Fibroblast of skin of left quadriceps (primary cell): Measurements from ENCODE around the gene RPAP2.
"Not testable (repeated sequence)": the region's sequence is repeated elsewhere in the genome, so short reads cannot be mapped to it uniquely, and the experiment has no call there.

Experiments used
- DNase-seq, 2 experiments: peaks; one replicate each; pipeline ENCODE4 v3.0.0-alpha.2; 2013; ENCODE audit warnings: low read depth in 2 of 2

RPAP2 gene

DNA sequence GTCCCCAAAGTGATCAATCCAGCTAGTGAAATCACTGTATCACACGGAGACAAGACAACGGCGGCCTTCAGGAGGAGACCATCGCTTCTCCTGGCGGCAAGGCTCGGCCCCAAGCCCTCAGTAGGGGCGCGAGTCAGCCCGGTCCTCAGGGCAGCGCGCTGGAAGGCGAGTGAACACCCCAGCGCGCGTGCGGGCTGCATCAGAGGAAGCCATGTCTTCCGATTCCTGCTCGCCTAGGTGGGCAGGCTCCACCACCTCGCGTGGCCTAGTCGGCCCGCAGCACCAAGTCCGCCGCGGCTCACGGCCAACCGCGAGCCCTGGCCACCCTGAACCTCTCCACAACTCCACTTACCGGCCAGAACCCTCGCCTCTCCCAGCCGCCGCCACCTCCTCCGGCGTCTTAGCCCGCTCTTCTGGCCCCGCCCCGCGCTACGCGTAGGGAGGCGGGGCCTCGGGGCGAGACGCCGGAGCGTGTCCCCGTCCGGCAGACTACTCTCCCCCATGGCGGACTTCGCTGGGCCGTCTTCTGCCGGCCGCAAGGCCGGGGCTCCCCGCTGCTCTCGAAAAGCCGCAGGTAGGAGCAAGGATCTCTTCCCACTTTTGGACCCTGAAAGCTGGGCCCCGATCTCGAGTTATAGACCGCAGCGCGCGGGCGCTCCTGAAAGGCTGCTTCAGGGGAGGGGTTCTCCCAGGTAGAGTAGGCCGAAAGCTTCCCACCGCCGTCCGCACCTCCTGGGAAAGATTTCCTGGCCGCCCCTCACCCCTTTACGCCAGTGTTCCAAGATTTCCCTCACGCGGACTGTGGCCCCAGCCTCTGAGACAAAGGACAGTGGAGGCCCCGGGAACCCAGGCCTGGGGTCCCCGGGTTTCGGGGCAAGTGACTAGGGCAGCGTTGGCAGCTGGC lies at the start of gene RPAP2, which contains the start of gene GLMN:
RPAP2 (plus strand) TSS at position 487 of the 904 bp plus-strand sequence; CDS start at position 502, 15 bp downstream.
GLMN (minus strand) TSS at position 415 of the 904 bp plus-strand sequence. CDS start 988 bp downstream, outside the sequence.
- peak; percentile 55 to 56 for DNase-seq

DNA sequence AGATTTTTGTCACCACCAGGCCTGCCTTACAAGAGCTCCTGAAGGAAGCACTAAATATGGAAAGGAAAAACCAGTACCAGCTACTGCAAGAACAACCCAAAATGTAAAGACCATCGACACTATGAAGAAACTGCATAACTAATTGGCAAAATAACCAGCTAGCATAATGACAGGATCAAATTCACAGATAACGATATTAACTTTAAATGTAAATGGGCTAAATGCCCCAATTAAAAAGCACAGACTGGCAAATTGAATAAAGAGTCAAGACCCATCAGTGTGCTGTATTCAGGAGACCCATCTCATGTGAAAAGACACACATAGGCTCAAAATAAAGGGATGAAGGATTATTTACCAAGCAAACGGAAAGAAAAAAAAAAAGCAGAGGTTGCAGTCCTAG lies 44.1 kb upstream of the RPAP2 start:
- DNase-seq = not testable (repeated sequence)

DNA sequence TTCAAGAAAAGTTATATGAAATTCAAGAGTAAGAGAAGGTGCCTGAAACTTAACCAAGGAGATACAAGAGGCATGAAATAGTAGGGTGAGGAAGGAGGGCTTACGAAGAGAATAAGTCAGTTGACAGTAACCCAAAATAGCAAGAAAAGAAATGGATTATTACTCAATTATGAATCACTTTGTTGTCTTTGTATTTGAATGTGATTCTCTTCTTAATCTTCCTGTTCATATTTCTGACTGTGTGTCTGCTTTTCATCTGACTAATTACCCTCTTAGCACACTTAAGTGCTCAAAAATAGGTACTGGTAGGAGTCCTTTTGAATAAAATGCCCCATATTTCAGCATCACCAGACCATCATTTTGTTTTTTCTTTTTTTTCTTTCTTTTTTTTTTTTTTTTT lies 39.5 kb upstream of the RPAP2 start:
- no peak for DNase-seq

DNA sequence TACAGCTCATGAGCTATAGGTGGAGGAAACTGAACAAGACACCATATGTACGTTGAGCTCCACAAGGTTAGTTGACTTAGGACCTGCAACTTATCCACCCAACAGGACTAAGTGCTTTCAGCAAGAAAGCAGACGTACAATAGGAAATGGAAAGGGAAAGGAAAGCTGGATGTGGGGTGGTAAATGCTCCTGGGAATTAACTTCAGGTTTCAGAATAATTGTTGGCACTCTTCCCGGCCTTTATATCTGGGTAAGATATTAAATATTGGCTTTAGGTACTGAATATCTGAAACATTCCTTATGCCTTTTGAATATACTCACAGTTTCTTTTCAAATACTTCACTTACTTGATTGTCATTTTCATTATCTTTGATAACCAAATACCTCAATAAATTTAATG lies 36.3 kb upstream of the RPAP2 start:
- no peak for DNase-seq

DNA sequence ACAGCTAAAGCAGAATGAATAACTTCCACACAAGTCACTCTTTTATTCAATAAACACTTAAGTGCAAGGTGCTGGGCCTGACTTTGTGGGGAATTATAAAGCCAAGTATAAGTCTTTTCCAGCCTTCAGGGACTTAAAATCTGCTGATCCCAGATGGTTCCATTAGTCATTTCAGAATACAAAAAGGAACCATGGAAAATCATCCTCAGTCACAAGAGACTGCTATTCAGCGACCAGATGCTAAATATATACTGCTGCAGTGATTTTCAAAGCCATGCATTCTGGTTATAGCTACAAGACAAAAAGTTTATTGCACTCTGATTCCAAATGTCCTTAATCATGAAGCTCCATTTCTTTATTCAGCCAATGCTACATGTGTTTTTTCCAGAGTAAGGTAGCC lies 25.8 kb upstream of the RPAP2 start:
- no peak for DNase-seq

DNA sequence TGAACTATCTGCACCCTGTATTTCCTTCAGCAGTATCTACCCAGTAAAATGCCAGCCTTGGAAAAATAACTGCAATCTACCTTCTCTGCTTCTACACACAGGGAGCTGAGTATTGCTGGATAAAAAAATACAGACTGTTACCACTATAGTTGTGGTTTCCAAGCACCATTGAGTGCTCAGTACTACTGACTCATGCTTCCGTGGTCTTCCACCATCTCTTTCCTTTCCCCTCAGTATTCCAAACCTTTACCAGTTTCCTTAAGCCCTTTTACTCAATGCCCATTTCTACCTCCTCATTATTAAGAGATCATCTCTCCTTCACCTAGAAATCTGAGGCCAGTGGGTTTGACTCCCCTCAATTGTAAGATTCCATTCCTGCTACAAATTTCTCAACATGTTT lies 23.9 kb upstream of the RPAP2 start:
- DNase-seq = no peak

DNA sequence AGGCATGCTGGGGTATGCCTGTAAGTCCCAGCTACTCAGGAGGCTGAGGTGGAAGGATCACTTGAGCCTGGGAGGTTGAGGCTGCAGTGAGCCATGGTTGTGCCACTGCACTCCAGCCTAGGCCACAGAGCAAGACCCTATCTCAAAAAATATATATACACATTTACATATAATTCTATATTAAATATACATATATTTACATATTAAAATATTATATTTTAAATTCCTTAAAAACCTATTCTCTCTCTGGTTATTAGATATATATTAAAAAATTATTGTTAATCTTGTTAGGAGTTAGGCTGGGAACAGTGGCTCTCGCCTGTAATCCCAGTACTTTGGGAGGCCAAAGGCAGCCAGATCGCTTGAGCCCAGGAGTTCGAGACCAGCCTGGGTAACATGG lies 22.8 kb upstream of the RPAP2 start:
- DNase-seq = no peak

DNA sequence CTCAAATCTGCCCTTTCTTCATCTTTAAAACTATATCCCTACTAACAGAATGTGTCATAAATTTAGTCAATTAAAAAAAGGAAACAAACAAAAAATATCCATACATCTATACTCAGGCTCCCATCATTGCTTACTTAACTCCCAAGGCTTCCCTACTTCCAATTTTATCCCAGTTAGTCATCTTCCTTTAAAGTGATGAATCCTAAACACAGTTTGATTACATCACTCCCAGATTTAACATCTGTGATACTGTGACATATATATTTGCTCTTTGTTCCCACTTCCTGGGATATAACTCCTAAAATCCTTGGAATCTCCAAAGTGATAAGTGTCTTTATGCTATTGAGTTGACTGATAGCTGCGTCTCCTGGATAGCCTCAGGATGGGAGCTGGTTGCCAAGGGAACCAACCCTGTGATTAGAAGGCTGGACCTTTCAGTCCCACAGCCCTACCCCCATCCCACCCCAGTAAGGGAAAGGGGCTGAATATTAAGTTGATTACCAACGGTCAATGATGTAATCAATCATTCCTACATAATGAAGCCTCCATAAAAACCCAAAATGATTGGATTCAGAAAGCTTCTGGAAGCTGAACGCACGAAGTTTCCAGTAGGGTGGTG lies 21.6 kb upstream of the RPAP2 start:
- DNase-seq = peak; percentile 65 to 67

DNA sequence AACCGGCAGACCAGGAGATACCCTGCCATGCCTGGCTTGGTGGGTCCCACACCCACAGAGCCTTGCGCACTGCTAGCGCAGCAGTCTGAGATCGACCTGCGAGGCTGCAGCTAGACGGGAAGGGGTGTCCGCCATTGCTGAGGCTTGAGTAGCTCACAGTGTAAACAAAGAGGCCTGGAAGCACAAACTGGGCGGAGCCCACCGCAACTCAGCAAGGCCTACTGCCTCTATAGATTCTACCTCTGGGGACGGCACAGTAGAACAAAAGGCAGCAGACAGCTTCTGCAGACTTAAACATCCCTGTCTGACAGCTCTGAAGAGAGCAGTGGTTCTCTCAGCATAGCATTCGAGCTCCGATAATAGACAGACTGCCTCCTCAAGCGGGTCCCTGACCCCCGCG lies 19.1 kb upstream of the RPAP2 start:
- not testable (repeated sequence) for DNase-seq

DNA sequence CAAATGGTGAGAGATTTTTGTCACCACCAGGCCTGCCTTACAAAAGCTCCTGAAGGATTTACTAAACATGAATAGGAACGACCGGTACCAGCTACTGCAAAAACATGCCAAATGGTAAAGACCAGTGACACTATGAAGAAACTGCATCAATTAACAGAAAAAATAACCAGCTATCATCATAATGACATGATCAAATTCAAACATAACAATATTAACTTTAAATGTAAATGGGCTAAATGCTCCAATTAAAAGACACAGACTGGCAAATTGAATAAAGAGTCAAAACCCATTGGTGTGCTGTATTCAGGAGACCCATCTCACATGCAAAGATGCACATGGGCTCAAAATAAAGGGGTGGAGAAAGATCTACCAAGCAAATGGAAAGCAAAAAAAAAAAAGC lies 17.4 kb upstream of the RPAP2 start:
- DNase-seq = not testable (repeated sequence)

DNA sequence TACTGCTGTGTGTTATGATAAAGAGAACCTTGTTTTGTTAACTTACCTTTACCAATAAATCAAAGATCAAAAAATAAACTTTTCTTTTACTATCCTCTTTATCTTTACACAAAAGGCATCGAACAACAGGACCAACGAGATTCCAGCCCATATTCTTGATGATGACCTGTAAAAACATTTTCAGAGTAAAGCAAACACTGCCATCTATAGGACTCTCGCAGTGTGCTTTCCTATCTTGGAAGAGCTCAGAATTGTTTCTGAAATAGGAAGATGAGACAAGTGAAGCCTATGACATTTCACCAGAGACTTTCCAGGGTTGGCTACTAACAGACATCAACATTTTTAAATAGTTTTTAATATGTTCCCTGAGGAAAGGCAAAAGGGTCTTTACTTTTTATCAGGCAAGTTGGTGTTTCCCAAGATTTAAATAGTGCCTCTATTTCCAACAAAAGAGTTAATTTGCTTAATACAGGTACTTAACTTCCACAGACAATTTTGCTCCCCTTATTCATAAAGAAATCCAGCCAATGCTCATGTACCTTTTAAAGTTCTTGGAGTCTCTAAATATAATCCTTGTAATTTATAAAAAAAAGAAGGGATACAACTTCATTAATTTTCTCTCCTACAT lies 7.4 kb upstream of the RPAP2 start:
- peak; percentile 32 to 39 for DNase-seq

DNA sequence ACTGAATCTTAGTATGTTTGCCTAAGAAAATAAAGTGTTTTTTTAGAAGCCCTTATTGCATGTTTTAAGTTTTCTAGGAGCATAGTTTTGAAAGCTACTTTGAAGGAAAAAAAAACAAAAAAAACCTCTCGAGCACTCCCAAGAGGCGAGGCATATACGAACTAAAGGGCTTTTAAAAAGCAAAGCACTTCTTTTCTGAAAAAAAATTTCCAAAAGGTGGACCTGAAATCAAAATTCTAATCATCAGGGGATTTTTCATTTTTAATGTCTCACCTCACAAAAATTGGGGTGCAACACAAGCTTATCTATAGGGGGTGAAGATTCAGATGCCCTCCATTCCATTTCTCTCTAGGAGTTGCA lies 666 bp upstream of the RPAP2 start:
- no peak for DNase-seq

DNA sequence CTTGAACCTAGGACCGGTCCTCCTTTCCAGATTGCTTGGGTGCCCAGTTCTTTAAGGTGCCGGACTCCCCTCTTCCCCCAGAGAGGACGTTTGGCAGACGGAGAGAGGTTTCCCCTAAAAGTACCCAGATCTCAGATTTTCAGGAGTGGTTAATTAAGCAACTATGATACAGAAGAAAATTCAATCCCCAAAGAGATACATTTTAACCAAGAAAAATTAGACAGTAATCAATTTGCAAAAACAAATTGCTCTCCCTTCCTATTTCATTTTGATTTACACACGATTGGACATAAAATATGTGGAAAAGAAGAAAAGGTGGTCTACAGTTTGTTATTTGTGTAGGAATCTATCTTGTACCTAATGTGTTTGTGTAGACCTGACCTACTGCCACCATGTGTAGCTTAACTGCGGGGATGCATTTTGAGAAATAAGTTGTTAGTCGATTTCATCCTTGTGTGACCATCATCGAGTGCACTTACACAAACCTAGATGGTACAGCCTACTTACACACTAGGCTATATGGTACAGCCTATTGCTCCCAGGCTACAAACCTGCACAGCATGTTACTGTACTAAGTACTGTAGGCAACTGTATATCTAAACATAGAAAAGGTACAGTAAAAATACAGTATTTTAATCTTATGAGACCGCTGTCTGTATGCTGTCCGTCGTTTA lies 755 bp downstream of the RPAP2 start:
- DNase-seq = no peak

DNA sequence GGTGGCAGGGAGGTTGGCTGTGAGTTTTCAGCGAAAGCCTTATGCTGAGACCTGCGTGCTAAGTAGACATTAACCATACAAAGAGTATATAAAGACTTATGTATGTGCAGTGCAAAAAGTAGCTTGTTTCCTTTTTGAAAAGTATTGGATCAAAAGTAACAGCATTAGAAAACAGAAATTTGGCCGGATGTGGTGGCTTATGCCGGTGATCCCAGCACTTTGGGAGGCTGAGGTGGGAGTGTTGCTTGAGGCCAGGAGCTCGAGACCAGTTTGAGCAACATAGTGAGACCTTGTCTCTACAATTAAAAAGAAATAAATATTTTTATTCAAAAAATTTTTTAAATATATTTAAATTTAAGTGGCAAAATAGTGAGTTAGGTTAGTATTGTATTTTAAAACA lies 2.2 kb downstream of the RPAP2 start:
- DNase-seq = no peak

DNA sequence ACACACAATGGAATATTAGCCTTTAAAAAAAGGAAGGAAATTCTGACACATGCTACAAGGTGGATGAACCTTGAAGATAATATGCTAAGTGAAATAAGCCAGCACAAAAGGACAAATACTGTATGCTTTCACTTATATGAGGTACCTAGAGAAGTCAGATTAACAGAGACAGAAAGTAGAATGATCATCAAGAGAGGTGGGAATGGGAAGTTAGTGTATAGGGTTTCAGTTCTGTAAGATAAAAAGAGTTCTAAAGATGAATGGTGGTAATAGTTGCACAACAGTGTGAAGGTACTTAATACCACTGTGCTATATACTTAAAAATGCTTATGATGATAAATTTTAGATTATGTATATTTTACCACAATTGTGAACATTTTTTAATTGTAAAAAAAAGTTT lies 7.2 kb downstream of the RPAP2 start:
- no peak for DNase-seq

DNA sequence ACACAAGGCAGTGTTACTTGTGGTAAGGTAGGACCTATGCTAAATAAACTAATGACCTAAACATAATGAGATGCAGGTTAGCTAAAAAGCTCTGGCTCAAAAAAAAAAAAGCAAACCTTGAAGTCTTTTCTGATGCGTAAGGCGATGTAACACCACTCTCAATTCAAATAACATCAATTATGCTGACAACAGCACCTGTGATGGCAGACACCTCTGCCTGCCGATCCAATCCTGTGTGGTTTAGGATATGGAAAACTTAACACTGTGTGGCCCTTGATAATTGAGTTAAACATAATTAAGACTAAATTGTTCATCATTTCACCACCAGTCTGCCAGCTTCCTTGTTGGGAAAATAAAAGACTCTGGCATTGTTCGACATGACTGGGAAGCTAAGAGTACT lies 9.1 kb downstream of the RPAP2 start:
- no peak for DNase-seq

DNA sequence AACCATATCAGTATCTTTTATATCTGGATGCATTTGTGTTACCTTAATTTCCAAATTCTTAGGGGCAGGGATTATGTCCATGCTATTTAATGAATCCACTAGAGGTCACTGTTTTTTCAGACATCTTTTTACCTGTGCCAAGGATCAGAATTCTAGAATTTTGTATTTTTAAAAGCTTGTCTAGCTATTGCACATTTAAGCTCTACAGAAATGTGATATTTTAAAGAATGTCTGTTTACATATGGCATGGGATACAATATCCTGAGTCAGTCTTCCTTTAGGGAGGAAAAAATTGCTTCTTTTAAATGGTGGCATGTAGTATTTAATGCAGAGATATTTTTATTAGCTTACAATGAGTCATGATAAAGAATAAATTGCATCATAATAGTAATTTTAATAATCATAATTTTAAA lies 11.3 kb downstream of the RPAP2 start:
- no peak for DNase-seq

DNA sequence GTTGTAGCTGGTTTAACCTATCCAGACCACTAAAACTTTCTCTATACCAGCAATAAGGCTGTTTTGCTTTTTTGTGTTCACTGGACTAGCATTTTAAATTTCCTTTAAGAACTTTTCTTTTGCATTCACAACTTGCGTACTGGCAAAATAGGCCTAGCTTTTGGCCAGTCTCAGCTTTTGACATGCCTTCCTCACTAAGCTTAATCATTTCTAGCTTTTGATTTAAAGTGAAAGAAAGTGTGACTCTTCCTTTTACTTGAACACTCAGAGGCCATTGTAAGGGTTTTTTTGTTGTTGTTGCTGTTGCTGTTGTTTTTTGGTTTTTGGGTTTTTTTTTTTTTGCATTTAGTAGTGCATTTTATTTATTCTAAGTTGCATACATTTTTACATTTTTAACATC lies 15.2 kb downstream of the RPAP2 start:
- no peak for DNase-seq

DNA sequence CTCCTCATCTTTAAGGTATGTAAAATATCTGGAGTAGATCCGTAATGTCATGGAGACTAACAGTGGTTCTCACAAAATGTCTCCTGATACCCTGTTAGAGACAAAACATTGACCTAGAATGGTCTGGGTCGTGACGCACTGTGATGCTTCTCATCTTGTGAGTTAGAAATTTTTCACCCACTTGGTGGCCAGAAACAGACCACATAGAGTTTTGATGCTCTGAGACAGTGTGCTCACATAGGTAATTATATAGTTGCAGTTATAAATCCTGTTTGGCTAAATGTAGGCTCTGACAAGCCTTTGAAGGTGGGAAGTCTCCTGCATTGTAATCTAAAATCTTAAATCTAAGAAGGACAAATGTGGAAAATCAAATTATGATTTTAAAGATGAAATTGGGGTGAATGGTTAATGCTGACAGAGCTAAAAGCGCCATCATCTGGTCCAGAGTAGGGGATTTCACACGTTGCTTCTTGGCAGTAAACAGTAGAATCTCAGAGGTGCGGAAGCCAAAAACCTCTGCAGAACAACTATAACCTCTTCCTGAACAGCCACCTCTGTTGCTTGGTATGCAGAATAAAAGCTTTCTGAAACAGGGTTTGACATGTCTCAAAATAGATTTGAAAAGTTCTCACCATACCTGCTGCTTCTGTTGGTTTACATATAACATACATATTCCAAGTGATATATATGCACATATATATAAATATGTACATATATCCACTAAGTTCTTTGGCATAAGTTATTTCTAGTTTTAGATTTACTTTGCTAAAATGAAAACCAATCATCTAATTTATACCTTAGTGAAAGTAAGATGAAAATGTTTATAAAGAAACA lies 17.1 kb downstream of the RPAP2 start:
- no peak for DNase-seq

DNA sequence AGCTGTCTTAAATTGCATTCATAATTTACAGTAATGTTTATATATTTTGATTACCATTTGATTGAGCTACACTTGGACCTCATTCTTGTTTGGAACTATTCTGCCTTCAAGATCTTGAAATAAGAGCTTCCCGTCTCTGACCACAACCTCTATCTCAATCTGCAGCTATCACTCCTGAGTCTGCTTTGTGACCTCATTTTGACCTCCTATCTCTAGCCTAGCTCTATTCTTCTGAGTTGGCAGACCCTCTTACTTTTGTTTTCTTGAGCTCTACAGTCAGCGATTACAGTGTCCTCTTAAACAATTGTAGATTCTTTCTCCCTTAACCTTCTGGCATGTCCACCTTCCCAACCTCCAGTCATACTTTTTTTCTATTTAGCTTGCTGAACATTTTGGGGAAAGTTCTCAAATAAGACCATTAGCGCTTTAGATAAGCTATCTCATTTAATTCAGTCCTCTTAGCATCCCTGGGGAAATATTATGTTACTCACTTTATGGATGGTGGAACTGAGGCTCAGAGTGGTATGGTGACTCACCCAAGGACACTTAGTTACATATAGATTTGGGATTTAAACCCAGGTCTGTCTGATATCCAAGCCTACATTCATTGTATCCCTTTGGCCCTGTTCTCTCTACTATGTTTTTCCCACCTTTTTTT lies 19.1 kb downstream of the RPAP2 start:
- DNase-seq = no peak
